ENCODE data around the gene TAF12. TPM values are rescaled to one million over a fixed set of nuclear protein-coding genes. Genes with fewer than 3 reads are reported as not detected.
"Not testable (repeated sequence)": the region's sequence is repeated elsewhere in the genome, so short reads cannot be mapped to it uniquely, and the experiment has no call there.

The TAF12 gene
- total and polyA plus RNA-seq, 8 donors, result 7.5 to 13.2 (median 10.7) TPM

DNA sequence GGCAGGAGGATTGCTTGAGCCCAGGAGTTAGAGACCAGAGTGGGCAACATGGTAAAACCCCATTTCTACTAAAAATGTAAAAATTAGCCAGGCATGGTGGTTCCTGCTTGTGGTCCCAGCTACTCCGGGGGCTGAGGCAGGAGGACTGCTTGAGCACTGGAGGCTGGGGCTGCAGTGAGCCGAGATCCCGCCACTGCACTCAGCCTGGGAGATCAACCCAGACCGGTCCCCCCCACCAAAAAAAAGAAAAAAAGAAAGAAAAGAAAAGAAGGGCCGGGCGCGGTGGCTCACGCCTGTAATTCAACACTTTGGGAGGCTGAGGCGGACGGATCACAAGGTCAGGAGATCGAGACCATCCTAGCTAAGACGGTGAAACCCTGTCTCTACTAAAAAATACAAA is 23.9 kb upstream of the TAF12 start:
- TF ChIP-seq CTCF (IDR thresholded peaks at IDR 0.05), result no peak
- intact Hi-C loops (cut with DNase I), result no loop called here
- ATAC-seq (no peak), FAIRE-seq (no peak), DNase-seq (no peak)
- H3K36me3 ChIP-seq, result no peaks in the 10 kb centered on the region
- H3K4me3 ChIP-seq, result no peak overlapping the region
- H3K27me3 ChIP-seq, result no peaks in the 10 kb centered on the region
- H3K9me3 ChIP-seq, result no peaks in the 10 kb centered on the region
- H3K27ac ChIP-seq, result no peak overlapping the region
- peaks cover 4 to 7% (median 5%) of the 10 kb centered on the region in 3 donors for H3K4me1 ChIP-seq
- WGBS, 2 donors, result 93 to 94% methylated on average over 12 of the region's 12 CpGs

- Histone ChIP-seq H3K27me3 (no peaks in the 10 kb centered on the region), H3K9me3 (no peaks in the 10 kb centered on the region), H3K36me3 (no peaks in the 10 kb centered on the region), H3K4me3 (no peak overlapping the region), H3K27ac (no peak overlapping the region), H3K4me1 (peaks cover 0 to 7% (median 5%) of the 10 kb centered on the region in 3 donors)
- intact Hi-C loops (cut with DNase I), result no loop called here
- no peak for TF ChIP-seq CTCF (IDR thresholded peaks at IDR 0.05)
- DNase-seq (no peak), ATAC-seq (no peak), FAIRE-seq (no peak)
- WGBS, 2 donors, result 69 to 73% methylated on average over 7 of the region's 7 CpGs
These were observed 21.1 kb upstream of the TAF12 start for GRCh38 chr1:28663871-28664470.

DNA sequence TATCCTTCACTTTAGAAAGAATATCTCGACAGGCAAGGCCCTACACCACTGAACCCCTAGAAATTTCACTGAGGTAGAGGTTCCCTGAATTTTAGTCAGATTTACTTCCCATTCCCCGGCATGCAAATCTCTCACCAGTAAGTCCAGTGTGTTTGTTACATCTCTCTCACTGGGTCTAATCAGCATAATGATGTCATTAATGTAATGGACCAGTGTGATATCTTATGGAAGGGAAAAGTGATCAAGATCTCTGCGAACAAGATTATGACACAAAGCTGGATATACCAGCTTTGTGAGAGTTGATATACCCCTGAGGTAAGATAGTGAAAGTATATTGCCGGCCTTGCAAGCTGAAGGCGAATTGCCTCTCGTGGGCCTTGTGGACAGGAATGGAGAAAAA is 13.5 kb upstream of the TAF12 start:
- Histone ChIP-seq H3K4me1 (no peaks in the 10 kb centered on the region), H3K4me3 (no peak overlapping the region), H3K27me3 (no peaks in the 10 kb centered on the region), H3K36me3 (no peaks in the 10 kb centered on the region), H3K27ac (no peak overlapping the region), H3K9me3 (no peaks in the 10 kb centered on the region)
- FAIRE-seq (no peak), DNase-seq (no peak), ATAC-seq (no peak)
- 84 to 87% methylated on average over 6 of the region's 6 CpGs for WGBS, 2 donors
- TF ChIP-seq CTCF (IDR thresholded peaks at IDR 0.05), result no peak
- intact Hi-C loops (cut with DNase I), result no loop called here

DNA sequence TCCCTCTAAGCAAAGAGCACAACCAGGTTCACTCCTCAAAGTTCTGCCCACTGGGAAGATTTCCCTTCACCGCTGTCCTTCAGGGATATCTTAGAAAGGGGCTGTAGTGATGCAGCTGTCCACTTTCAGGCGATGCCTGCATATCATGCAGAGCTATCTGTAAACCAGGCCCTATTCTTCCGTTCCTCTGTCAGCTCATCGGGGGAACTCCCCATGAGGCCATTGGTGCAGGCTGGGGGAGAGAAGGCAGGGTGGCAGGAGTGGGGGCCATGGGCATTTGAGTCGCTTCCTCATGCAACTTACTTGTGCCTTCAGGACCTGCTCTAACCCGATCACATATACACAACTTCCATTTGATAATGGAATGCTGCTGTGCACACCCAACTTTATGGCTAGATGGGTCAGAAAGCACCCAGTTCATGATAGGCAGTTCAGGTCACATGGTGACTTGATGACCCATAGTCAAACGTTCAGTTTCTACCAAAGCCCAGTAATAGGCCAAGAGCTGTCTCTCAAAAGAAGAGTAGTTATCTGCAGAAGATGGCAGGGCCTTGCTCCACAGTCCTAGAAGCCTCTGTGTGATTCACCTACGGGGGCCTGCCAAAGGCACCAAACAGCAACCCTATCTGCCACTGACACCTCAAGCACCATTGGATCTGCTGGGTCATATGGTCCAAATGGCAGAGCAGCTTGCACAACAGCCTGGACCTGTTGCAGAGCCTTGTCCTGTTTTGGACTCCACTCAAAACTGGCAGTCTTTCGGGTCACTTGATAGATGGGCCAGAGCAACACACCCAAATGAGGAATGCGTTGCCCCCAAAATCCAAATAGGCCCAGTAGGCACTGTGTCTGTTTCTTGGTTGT is 12.8 kb upstream of the TAF12 start:
- H3K4me1 ChIP-seq; FAIRE-seq; intact Hi-C loops (cut with DNase I); H3K36me3 ChIP-seq; ATAC-seq; DNase-seq; H3K4me3 ChIP-seq; H3K27me3 ChIP-seq; H3K9me3 ChIP-seq; H3K27ac ChIP-seq: not testable (repeated sequence)
- 74 to 75% methylated on average over 10 of the region's 10 CpGs for WGBS, 2 donors

- TF ChIP-seq CTCF (IDR thresholded peaks at IDR 0.05), result peak in 1 of 4 donors; percentile 7
- H3K9me3 ChIP-seq; H3K27me3 ChIP-seq; FAIRE-seq; H3K36me3 ChIP-seq; H3K27ac ChIP-seq; H3K4me3 ChIP-seq; intact Hi-C loops (cut with DNase I); H3K4me1 ChIP-seq: not testable (repeated sequence)
- peak in 2 of 6 donors; percentile 19 to 40 for DNase-seq
- ATAC-seq, result peak in 3 of 4 donors; percentile 60 to 68 (median 67)
- WGBS, 2 donors, result 30 to 42% methylated on average over 3 of the region's 3 CpGs
These were observed 11.0 kb upstream of the TAF12 start for GRCh38 chr1:28653870-28654269.

DNA sequence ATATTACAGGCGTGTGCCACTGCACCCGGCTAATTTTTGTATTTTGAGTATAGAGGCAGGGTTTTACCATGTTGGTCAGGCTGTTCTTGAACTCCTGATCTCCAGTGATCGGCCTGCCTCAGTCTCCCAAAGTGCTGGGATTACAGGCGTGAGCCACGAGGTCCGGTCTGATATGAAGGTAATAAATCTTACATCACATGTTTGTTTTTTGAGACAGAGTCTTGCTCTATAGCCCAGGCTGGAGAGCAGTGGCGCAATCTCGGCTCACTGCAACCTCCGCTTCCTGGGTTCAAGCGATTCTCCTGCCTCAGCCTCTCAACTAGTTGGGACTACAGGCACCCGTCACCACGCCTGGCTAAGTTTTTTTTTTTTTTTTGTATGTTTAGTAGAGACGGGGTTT is 10.2 kb upstream of the TAF12 start:
- H3K4me1 ChIP-seq; H3K9me3 ChIP-seq; H3K36me3 ChIP-seq; intact Hi-C loops (cut with DNase I); H3K27ac ChIP-seq; ATAC-seq; FAIRE-seq; H3K27me3 ChIP-seq; DNase-seq; H3K4me3 ChIP-seq: not testable (repeated sequence)
- WGBS, 2 donors, result 58 to 72% methylated on average over 12 to 13 of the region's 13 CpGs

Data from pancreas (tissue), 10 donors.